Loucy (cell line): Measurements from ENCODE around the gene MATR3.
A peak's percentile ranks its signal among the peaks of the same experiment; 100 is the strongest.

Experiments
- H2AFZ ChIP-seq: fragments of 200-600 bp; sonication (generic); 2 replicates; pipeline ENCODE4 v1.6.0; 2016; ENCODE audit warnings: antibody characterized with exemption, mild to moderate bottlenecking, low read length, moderate library complexity
- H3F3A ChIP-seq: fragments of 200-600 bp; 2 replicates; pipeline ENCODE4 v1.6.0; 2016; ENCODE audit warnings: antibody characterized with exemption, low read depth, mild to moderate bottlenecking
- H3K27me3 ChIP-seq: fragments of 200-600 bp; sonication (generic); 2 replicates; pipeline ENCODE4 v1.6.1; 2014; ENCODE audit warnings: low read length, mild to moderate bottlenecking; ENCODE audit not compliant: insufficient read depth, poor library complexity, severe bottlenecking
- H3K36me3 ChIP-seq: fragments of 200-600 bp; sonication (generic); 2 replicates; pipeline ENCODE4 v1.6.1; 2016; ENCODE audit warnings: low read length; ENCODE audit not compliant: insufficient read depth
- H3K4me1 ChIP-seq: fragments of 200-600 bp; sonication (generic); 2 replicates; pipeline ENCODE4 v1.5.1; 2014; ENCODE audit warnings: low read length, mild to moderate bottlenecking; ENCODE audit not compliant: insufficient read depth, poor library complexity, severe bottlenecking
- H3K4me2 ChIP-seq: fragments of 200-600 bp; sonication (generic); 2 replicates; pipeline ENCODE4 v1.6.0; 2014; ENCODE audit warnings: antibody characterized with exemption, low read length, low read depth, mild to moderate bottlenecking; ENCODE audit not compliant: poor library complexity, severe bottlenecking
- H3K4me3 ChIP-seq: fragments of 200-600 bp; sonication (generic); 2 replicates; pipeline ENCODE4 v1.5.1; 2014; ENCODE audit warnings: low read length, mild to moderate bottlenecking, mixed read lengths; ENCODE audit not compliant: poor library complexity, severe bottlenecking
- H3K79me2 ChIP-seq: fragments of 200-600 bp; sonication (generic); 2 replicates; pipeline ENCODE4 v1.6.1; 2014; ENCODE audit warnings: low read length; ENCODE audit not compliant: insufficient read depth
- H3K9ac ChIP-seq: fragments of 200-600 bp; sonication (generic); 2 replicates; pipeline ENCODE4 v1.6.0; 2014; ENCODE audit warnings: mild to moderate bottlenecking, low read depth, low read length, moderate library complexity; ENCODE audit not compliant: poor library complexity, severe bottlenecking
- H3K9me2 ChIP-seq: fragments of 200-600 bp; sonication (generic); replicated peaks from 2 replicates; pipeline ENCODE4 v1.6.1; 2016; ENCODE audit warnings: low read depth, low read length, mixed read lengths
- H3K9me3 ChIP-seq: fragments of 200-600 bp; sonication (generic); 2 replicates; pipeline ENCODE4 v1.6.1; 2014; ENCODE audit warnings: mild to moderate bottlenecking, antibody characterized with exemption, low read length, low read depth; ENCODE audit not compliant: insufficient read depth
- H4K20me1 ChIP-seq: fragments of 200-600 bp; sonication (generic); 2 replicates; pipeline ENCODE4 v1.6.0; 2014; ENCODE audit warnings: antibody characterized with exemption, low read length, mild to moderate bottlenecking; ENCODE audit not compliant: insufficient read depth, poor library complexity, severe bottlenecking
- EZH2phosphoT487 ChIP-seq: fragments of 200-600 bp; IDR thresholded peaks from 2 replicates; pipeline ENCODE4 v1.6.1; 2018; ENCODE audit warnings: antibody characterized with exemption, mild to moderate bottlenecking, moderate library complexity, borderline replicate concordance
- TF ChIP-seq, protein P1 (sequence below): fragments of 200-600 bp; sonication (generic); conservative IDR thresholded peaks from 2 replicates; pipeline ENCODE4 v1.5.1; 2014; ENCODE audit warnings: mild to moderate bottlenecking, antibody characterized with exemption, low read length

The MATR3 gene

DNA sequence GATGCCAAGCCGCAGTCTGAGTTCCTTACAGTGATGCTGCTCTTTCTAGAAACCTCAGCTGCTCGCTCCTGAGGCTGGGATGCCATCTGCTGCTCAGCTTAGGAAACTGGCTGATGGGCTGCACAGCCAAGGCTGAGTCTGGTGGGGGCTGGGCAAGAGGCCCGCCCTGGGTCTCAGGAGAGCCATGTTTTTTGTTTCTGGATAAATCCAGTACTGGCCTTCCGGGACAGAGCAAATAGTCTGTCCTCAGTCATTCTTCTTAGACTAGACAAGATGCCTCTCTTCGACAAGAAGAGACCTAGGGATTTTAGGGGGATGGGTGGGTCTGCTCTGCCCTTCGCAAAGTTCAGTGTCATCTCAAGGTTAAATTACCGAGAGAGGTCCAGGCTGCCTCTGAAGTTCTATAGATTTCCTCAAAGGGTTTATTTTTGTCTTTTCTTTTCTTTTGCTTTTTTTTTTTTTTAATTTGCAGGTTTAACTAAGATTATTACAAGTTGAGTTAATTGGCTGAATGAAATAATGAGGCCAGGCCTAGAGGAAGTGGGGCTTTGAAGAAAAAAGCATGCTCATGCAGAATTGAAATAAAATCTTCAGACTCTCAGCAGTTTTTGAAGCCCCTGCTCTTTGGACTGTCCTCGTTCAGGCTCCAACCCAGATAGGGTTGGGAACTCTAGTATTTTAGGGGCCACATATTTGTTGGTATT is 30.6 kb upstream of the MATR3 start:
- Histone ChIP-seq H3F3A (peaks cover 3% of the 10 kb centered on the region; the same call in 1 of the 2 replicates), H3K9ac (peak overlapping the region; percentile 44), H3K9me2 (no peaks in the 10 kb centered on the region), H4K20me1 (no peaks in the 10 kb centered on the region), H3K9me3 (no peaks in the 10 kb centered on the region), H3K36me3 (no peaks in the 10 kb centered on the region), H2AFZ (peak overlapping the region; percentile 36; the same call in 1 of the 2 replicates), H3K27me3 (no peaks in the 10 kb centered on the region), H3K4me3 (peak overlapping the region; percentile 16), H3K4me1 (peaks cover 29% of the 10 kb centered on the region), H3K79me2 (no peaks in the 10 kb centered on the region), H3K4me2 (peak overlapping the region; percentile 64)
- no peak for TF ChIP-seq EZH2phosphoT487
- TF ChIP-seq, protein P1, sequence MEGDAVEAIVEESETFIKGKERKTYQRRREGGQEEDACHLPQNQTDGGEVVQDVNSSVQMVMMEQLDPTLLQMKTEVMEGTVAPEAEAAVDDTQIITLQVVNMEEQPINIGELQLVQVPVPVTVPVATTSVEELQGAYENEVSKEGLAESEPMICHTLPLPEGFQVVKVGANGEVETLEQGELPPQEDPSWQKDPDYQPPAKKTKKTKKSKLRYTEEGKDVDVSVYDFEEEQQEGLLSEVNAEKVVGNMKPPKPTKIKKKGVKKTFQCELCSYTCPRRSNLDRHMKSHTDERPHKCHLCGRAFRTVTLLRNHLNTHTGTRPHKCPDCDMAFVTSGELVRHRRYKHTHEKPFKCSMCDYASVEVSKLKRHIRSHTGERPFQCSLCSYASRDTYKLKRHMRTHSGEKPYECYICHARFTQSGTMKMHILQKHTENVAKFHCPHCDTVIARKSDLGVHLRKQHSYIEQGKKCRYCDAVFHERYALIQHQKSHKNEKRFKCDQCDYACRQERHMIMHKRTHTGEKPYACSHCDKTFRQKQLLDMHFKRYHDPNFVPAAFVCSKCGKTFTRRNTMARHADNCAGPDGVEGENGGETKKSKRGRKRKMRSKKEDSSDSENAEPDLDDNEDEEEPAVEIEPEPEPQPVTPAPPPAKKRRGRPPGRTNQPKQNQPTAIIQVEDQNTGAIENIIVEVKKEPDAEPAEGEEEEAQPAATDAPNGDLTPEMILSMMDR = peak; percentile 92

DNA sequence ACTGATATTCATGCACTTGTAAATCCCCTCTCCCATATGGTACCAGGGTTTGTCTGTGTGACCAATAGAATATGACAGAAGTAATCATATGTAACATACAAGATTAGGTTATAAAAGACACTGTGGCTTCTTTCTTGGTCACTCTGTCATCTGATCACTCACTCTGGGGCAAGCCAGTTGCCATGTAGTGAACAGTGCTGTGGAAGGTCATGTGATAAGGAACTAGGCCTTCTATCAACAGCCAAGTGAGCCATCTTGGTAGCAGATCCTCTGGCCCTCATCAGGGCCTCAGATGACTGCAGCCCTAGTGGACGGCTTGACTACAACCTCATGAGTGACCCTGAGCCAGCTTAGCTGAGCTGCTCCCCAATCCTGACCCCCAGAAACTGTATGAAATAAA is 30.0 kb upstream of the MATR3 start:
- Histone ChIP-seq H3K9me2 (no peaks in the 10 kb centered on the region), H3K79me2 (no peaks in the 10 kb centered on the region), H3K4me1 (peaks cover 29% of the 10 kb centered on the region), H3F3A (peaks cover 3% of the 10 kb centered on the region; the same call in 1 of the 2 replicates), H3K9ac (peak overlapping the region; percentile 44), H3K27me3 (no peaks in the 10 kb centered on the region), H3K4me3 (peak overlapping the region; percentile 16), H3K4me2 (peak overlapping the region; percentile 64), H3K36me3 (no peaks in the 10 kb centered on the region), H3K9me3 (no peaks in the 10 kb centered on the region), H2AFZ (0 out of 2 replicates have a peak overlapping the region, but pooled peaks have one; percentile 3), H4K20me1 (no peaks in the 10 kb centered on the region)
- TF ChIP-seq EZH2phosphoT487 = no peak
- TF ChIP-seq, protein P1 = no peak

DNA sequence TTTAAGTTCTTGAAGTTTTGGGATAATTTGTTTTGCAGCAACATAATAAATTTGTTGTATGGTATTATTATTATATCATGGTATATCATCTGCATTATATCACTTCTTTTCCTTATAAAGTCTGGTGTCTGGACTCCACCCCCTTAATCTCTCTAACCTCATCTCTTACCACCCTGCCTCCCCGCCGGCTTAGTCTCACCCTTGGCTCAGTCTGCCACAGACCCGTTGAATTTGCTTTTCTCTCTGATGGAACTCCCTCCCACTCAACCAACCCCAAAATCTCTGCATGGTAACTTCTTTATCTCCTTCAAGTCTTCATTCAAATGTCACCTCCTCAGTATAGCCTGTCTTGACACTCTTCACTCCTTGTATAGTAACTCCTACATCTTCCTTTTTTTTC is 29.6 kb upstream of the MATR3 start:
- TF ChIP-seq EZH2phosphoT487 = no peak
- TF ChIP-seq, protein P1 = no peak
- H3F3A ChIP-seq = peaks cover 3% of the 10 kb centered on the region; the same call in 1 of the 2 replicates
- H3K4me2 ChIP-seq = no peak overlapping the region
- no peak overlapping the region for H3K4me3 ChIP-seq
- no peak overlapping the region for H3K9ac ChIP-seq
- H3K36me3 ChIP-seq = no peaks in the 10 kb centered on the region
- no peaks in the 10 kb centered on the region for H4K20me1 ChIP-seq
- H3K9me2 ChIP-seq = no peaks in the 10 kb centered on the region
- 0 out of 2 replicates have a peak overlapping the region, but pooled peaks have one; percentile 3 for H2AFZ ChIP-seq
- no peaks in the 10 kb centered on the region for H3K9me3 ChIP-seq
- no peaks in the 10 kb centered on the region for H3K27me3 ChIP-seq
- peaks cover 29% of the 10 kb centered on the region for H3K4me1 ChIP-seq
- H3K79me2 ChIP-seq = no peaks in the 10 kb centered on the region
